A549 (cell line): ENCODE data around the gene PHF1. TPM values are rescaled to one million over a fixed set of nuclear protein-coding genes. Genes with fewer than 3 reads are reported as not detected.
A peak's percentile ranks its signal among the peaks of the same experiment; 100 is the strongest.

Experiments
- ATAC-seq, 2 experiments: fragments of 200-7000 bp in 1 of 2; fragments of >200 bp in 1 of 2; cut with Nextera tagmentation in 1 of 2; cut with Tn5 transposase in 1 of 2; 3 replicates each; pipeline versions ENCODE4 v1.8.0 to v1.9.1; 2018 to 2020; ENCODE audit warnings: mild to moderate bottlenecking in 1 of 2, moderate library complexity in 1 of 2
- CTCF ChIA-PET: fragments of 300-600 bp; sonication (Branson Sonifier 250); formaldehyde crosslinking; extraction: SDS; loops from one replicate; lab custom pipeline; 2021; ENCODE audit warnings: antibody characterized with exemption, inconsistent platforms; lab: Yijun Ruan, JAX
- POLR2A ChIA-PET: fragments of 350-600 bp; formaldehyde crosslinking; extraction: SDS; loops from one replicate; lab custom pipeline; 2021; ENCODE audit warnings: antibody characterized with exemption, inconsistent platforms; lab: Yijun Ruan, JAX
- DNase-seq, 2 experiments: peaks; one replicate each; pipeline versions ENCODE4 v3.0.0 to v3.0.0-alpha.2; 2011 to 2016; ENCODE audit warnings: low read depth in 1 of 2, low spot score in 1 of 2
- FAIRE-seq: peaks from 2 replicates; lab custom pipeline; 2011; peaks lifted over from hg19 to GRCh38; lab: Jason Lieb, UNC
- H3K27ac ChIP-seq, 2 experiments: fragments of >200 bp; sonication (Bioruptor Twin); formaldehyde crosslinking; 3 replicates each; pipeline ENCODE4 v1.5.1; 2016 to 2017
- H3K4me1 ChIP-seq: fragments of >200 bp; sonication (Bioruptor Twin); formaldehyde crosslinking; 3 replicates; pipeline ENCODE4 v1.6.1; 2016
- H3K4me2 ChIP-seq: fragments of >200 bp; sonication (Bioruptor Twin); formaldehyde crosslinking; 3 replicates; pipeline ENCODE4 v1.6.1; 2016
- H3K4me3 ChIP-seq: fragments of >200 bp; sonication (Bioruptor Twin); formaldehyde crosslinking; 3 replicates; pipeline ENCODE4 v1.5.1; 2016
- H3K9me3 ChIP-seq: fragments of >200 bp; sonication (Bioruptor Twin); formaldehyde crosslinking; 3 replicates; pipeline ENCODE4 v1.6.1; 2016
- CBX8 ChIP-seq: fragments of 200-600 bp; sonication (generic); IDR thresholded peaks from 2 replicates; pipeline ENCODE4 v1.6.1; 2016
- CEBPB ChIP-seq, 2 experiments: fragments of >200 bp in 1 of 2; sonication (Bioruptor Twin) in 1 of 2; formaldehyde crosslinking in 1 of 2; IDR thresholded peaks; 2 replicates each; pipeline ENCODE4 v1.6.1; 2012 to 2016
- CHD2 ChIP-seq: fragments of 150-350 bp; IDR thresholded peaks from 2 replicates; pipeline ENCODE4 v1.6.1; 2014; ENCODE audit warnings: low read length; ENCODE audit not compliant: partially characterized antibody
- CHD4 ChIP-seq: fragments of 200-600 bp; sonication (generic); IDR thresholded peaks from 2 replicates; pipeline ENCODE4 v1.6.1; 2016; ENCODE audit warnings: antibody characterized with exemption, mild to moderate bottlenecking, borderline replicate concordance
- EHF ChIP-seq: fragments of 250-450 bp; sonication (Bioruptor Pico); IDR thresholded peaks from 2 replicates; pipeline ENCODE4 v1.5.0; 2020; ENCODE audit warnings: mild to moderate bottlenecking
- ESRRA ChIP-seq: fragments of 150-350 bp; IDR thresholded peaks from 2 replicates; pipeline ENCODE4 v1.6.1; 2014; ENCODE audit warnings: mild to moderate bottlenecking, low read length, borderline replicate concordance
- FOSB ChIP-seq: fragments of 250-450 bp; sonication (Bioruptor Pico); IDR thresholded peaks from 2 replicates; pipeline ENCODE4 v1.5.0; 2020; ENCODE audit warnings: mild to moderate bottlenecking, moderate library complexity
- FOSL2 ChIP-seq, 2 experiments: fragments of 450-650 bp in 1 of 2; fragments of >200 bp in 1 of 2; sonication (Bioruptor Twin) in 1 of 2; formaldehyde crosslinking; IDR thresholded peaks; 2 replicates each; pipeline versions ENCODE4 v1.5.0 to v1.6.1; 2016 to 2020; ENCODE audit warnings: mild to moderate bottlenecking in 1 of 2, moderate library complexity in 1 of 2
- GATA3 ChIP-seq: IDR thresholded peaks from 2 replicates; pipeline ENCODE4 v1.6.1; 2012; ENCODE audit warnings: borderline replicate concordance
- HDAC2 ChIP-seq: fragments of 200-600 bp; sonication (generic); IDR thresholded peaks from 2 replicates; pipeline ENCODE4 v1.6.1; 2016
- HES2 ChIP-seq: fragments of >200 bp; sonication (Bioruptor Twin); formaldehyde crosslinking; IDR thresholded peaks from 2 replicates; pipeline ENCODE4 v1.6.1; 2016
- HOXA7 ChIP-seq: fragments of 250-450 bp; sonication (Bioruptor Pico); IDR thresholded peaks from 2 replicates; pipeline ENCODE4 v1.5.0; 2020; ENCODE audit warnings: mild to moderate bottlenecking, moderate library complexity
- KDM5A ChIP-seq: fragments of 200-600 bp; sonication (generic); IDR thresholded peaks from 2 replicates; pipeline ENCODE4 v1.6.1; 2016; ENCODE audit warnings: antibody characterized with exemption, mild to moderate bottlenecking
- MAFK ChIP-seq: fragments of 450-650 bp; IDR thresholded peaks from 2 replicates; pipeline ENCODE4 v1.6.1; 2014; ENCODE audit not compliant: partially characterized antibody
- MAX ChIP-seq: IDR thresholded peaks from 2 replicates; pipeline ENCODE4 v1.6.1; 2012
- MAZ ChIP-seq: fragments of 150-350 bp; IDR thresholded peaks from 2 replicates; pipeline ENCODE4 v1.6.1; 2014; ENCODE audit warnings: antibody characterized with exemption, low read depth, low read length, borderline replicate concordance
- NPAS2 ChIP-seq: fragments of 250-450 bp; sonication (Bioruptor Pico); IDR thresholded peaks from 2 replicates; pipeline ENCODE4 v1.8.0; 2022; ENCODE audit warnings: mild to moderate bottlenecking, moderate library complexity, borderline replicate concordance
- POLR2A ChIP-seq: IDR thresholded peaks from 2 replicates; pipeline ENCODE4 v1.6.1; 2012; ENCODE audit warnings: mild to moderate bottlenecking, low read length
- RAD21 ChIP-seq, 2 experiments: fragments of >200 bp in 1 of 2; sonication (Bioruptor Twin) in 1 of 2; formaldehyde crosslinking in 1 of 2; IDR thresholded peaks in 1 of 2; conservative IDR thresholded peaks in 1 of 2; 2 replicates in 1 of 2; 3 replicates in 1 of 2; pipeline ENCODE4 v1.6.1; 2012 to 2018; ENCODE audit warnings: inconsistent platforms in 1 of 2
- RCOR1 ChIP-seq: fragments of 150-350 bp; IDR thresholded peaks from 2 replicates; pipeline ENCODE4 v1.6.1; 2014; ENCODE audit warnings: antibody characterized with exemption, low read length, low read depth
- RNF2 ChIP-seq: fragments of 200-600 bp; sonication (generic); IDR thresholded peaks from 2 replicates; pipeline ENCODE4 v1.6.1; 2016; ENCODE audit warnings: low read depth, mild to moderate bottlenecking, antibody characterized with exemption, moderate library complexity, borderline replicate concordance
- TFCP2L1 ChIP-seq: fragments of 250-450 bp; sonication (Bioruptor Pico); IDR thresholded peaks from 2 replicates; pipeline ENCODE4 v1.5.0; 2021; ENCODE audit warnings: mild to moderate bottlenecking
- ZNF302 ChIP-seq: fragments of 250-450 bp; sonication (Bioruptor Pico); IDR thresholded peaks from 2 replicates; pipeline ENCODE4 v1.9.0; 2021; ENCODE audit warnings: inconsistent platforms, mild to moderate bottlenecking, moderate library complexity
- ZSCAN20 ChIP-seq: fragments of 250-450 bp; sonication (Bioruptor Pico); IDR thresholded peaks from 2 replicates; pipeline ENCODE4 v1.8.0; 2022; ENCODE audit warnings: mild to moderate bottlenecking, moderate library complexity
- WGBS: methylation state at CpG from one replicate; pipeline ENCODE4 v1.1.6; 2017; ENCODE audit errors: missing lambda C conversion rate; 5-methylcytosine and 5-hydroxymethylcytosine counted together
- polyA plus RNA-seq, 4 experiments: library from polyadenylated mRNA; depleted of rRNA in 3 of 4; stranded (reverse); fragments of >200 nt; fragmentation: RNase III in 1 of 4; extraction: RNeasy Plus Mini Kit Qiagen cat#74134 plus additional on column Dnase treatment in 1 of 4; gene quantifications; 2 replicates in 3 of 4; 3 replicates in 1 of 4; pipeline ENCODE4 v1.2.3, GENCODE V29; 2011 to 2017
- TF ChIP-seq, protein P1 (sequence below): fragments of 200-600 bp; sonication (generic); IDR thresholded peaks from 2 replicates; pipeline ENCODE4 v1.6.1; 2016; ENCODE audit warnings: antibody characterized with exemption, mild to moderate bottlenecking, moderate library complexity
- TF ChIP-seq, protein P2 (sequence below): fragments of 250-450 bp; sonication (Bioruptor Pico); IDR thresholded peaks from 2 replicates; pipeline ENCODE4 v1.5.0; 2021; ENCODE audit warnings: mild to moderate bottlenecking, moderate library complexity, borderline replicate concordance
- TF ChIP-seq, protein P3 (sequence below): IDR thresholded peaks from 2 replicates; pipeline ENCODE4 v1.6.1; 2012; ENCODE audit warnings: low read depth, borderline replicate concordance

Gene PHF1
- polyA plus RNA-seq, 2 of the 4 experiments (the other 2 are of a cell fraction): 14.0 to 21.4 TPM

- TF ChIP-seq NPAS2 (CRISPR knock-in tag): no peak
- TF ChIP-seq, protein P1, sequence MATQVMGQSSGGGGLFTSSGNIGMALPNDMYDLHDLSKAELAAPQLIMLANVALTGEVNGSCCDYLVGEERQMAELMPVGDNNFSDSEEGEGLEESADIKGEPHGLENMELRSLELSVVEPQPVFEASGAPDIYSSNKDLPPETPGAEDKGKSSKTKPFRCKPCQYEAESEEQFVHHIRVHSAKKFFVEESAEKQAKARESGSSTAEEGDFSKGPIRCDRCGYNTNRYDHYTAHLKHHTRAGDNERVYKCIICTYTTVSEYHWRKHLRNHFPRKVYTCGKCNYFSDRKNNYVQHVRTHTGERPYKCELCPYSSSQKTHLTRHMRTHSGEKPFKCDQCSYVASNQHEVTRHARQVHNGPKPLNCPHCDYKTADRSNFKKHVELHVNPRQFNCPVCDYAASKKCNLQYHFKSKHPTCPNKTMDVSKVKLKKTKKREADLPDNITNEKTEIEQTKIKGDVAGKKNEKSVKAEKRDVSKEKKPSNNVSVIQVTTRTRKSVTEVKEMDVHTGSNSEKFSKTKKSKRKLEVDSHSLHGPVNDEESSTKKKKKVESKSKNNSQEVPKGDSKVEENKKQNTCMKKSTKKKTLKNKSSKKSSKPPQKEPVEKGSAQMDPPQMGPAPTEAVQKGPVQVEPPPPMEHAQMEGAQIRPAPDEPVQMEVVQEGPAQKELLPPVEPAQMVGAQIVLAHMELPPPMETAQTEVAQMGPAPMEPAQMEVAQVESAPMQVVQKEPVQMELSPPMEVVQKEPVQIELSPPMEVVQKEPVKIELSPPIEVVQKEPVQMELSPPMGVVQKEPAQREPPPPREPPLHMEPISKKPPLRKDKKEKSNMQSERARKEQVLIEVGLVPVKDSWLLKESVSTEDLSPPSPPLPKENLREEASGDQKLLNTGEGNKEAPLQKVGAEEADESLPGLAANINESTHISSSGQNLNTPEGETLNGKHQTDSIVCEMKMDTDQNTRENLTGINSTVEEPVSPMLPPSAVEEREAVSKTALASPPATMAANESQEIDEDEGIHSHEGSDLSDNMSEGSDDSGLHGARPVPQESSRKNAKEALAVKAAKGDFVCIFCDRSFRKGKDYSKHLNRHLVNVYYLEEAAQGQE: no peak
- no peak for TF ChIP-seq MAX
- no peak for TF ChIP-seq CHD4
- no peak for TF ChIP-seq RNF2
- TF ChIP-seq POLR2A: no peak
- no peak for TF ChIP-seq FOSB (CRISPR knock-in tag)
- TF ChIP-seq HDAC2: no peak
- TF ChIP-seq, all 56 proteins: peak for 0
These were observed 36.6 kb upstream of the PHF1 start (continued) for GRCh38 chr6:33373960-33374910.

GRCh38 chr6:33375143-33375671, 35.6 kb upstream of the PHF1 start:
- 30% methylated on average over 9 of the region's 9 CpGs for WGBS
- no peak for FAIRE-seq
- H3K9me3 ChIP-seq: no peaks in the 10 kb centered on the region
- TF ChIP-seq ZNF302 (CRISPR knock-in tag) (no peak), CEBPB (IDR thresholded peaks at IDR 0.05) (peak in 1 of 2 experiments; percentile 66; a peak in 2 of 4 replicates)
- TF ChIP-seq, all 56 proteins: peak for 1
- Histone ChIP-seq H3K4me3 (no peak overlapping the region), H3K4me1 (peaks cover 18% of the 10 kb centered on the region; the same call in 2 of the 3 replicates), H3K27ac (peak overlapping the region; percentile 12 to 69; a peak in 3 of 6 replicates), H3K4me2 (peak overlapping the region; percentile 66)
- peak; percentile 62 to 77; a peak in 5 of 6 replicates for ATAC-seq
- ChIA-PET CTCF (interaction anchor here (0.6 to 2.1 kb wide), 7 partner anchors 9 to 1157 kb away, joined by 3 to 12 read pairs (median 3); no protein-coding TSS in a partner anchor), POLR2A (no interaction called here)
- DNase-seq: peak in 1 of 2 experiments; percentile 25

DNA sequence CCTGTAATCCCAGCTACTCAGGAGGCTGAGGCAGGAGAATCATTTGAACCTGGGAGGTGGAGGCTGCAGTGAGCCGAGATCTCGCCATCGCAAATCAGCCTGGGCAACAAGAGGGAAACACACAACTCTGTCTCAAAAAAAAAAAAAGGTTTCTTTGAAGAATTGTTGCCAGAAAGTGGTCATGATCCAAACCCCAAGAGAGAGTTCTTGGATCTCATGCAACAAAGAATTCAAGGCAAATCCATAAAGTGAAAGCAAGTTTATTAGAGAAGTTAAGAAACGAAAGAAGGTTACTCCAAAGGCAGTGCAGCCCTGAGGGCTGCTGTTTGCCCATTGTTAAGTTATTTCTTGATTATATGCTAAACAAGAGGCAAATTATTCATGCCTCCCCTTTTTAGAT, 33.6 kb upstream of the PHF1 start:
- peaks cover 18% of the 10 kb centered on the region; the same call in 2 of the 3 replicates for H3K4me1 ChIP-seq
- POLR2A ChIA-PET: no interaction called here
- no peaks in the 10 kb centered on the region for H3K9me3 ChIP-seq
- no peak for TF ChIP-seq CBX8
- TF ChIP-seq FOSL2 (IDR thresholded peaks at IDR 0.05): no peak
- no peak for TF ChIP-seq FOSL2 (CRISPR knock-in tag; IDR thresholded peaks at IDR 0.05)
- TF ChIP-seq EHF (CRISPR knock-in tag): no peak
- TF ChIP-seq HOXA7 (CRISPR knock-in tag): no peak
- TF ChIP-seq, protein P2, sequence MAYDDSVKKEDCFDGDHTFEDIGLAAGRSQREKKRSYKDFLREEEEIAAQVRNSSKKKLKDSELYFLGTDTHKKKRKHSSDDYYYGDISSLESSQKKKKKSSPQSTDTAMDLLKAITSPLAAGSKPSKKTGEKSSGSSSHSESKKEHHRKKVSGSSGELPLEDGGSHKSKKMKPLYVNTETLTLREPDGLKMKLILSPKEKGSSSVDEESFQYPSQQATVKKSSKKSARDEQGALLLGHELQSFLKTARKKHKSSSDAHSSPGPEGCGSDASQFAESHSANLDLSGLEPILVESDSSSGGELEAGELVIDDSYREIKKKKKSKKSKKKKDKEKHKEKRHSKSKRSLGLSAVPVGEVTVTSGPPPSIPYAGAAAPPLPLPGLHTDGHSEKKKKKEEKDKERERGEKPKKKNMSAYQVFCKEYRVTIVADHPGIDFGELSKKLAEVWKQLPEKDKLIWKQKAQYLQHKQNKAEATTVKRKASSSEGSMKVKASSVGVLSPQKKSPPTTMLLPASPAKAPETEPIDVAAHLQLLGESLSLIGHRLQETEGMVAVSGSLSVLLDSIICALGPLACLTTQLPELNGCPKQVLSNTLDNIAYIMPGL (CRISPR knock-in tag): no peak
- TF ChIP-seq RCOR1: no peak
- no peak for TF ChIP-seq KDM5A
- no peak for TF ChIP-seq MAZ
- TF ChIP-seq RAD21 (conservative IDR thresholded peaks at IDR 0.05 in 1 of 2, IDR thresholded peaks at IDR 0.05 in 1 of 2): no peak
- no peak for TF ChIP-seq MAX
- no peak for TF ChIP-seq ZNF302 (CRISPR knock-in tag)
- no peak for TF ChIP-seq HES2
- TF ChIP-seq TFCP2L1 (CRISPR knock-in tag): no peak
- TF ChIP-seq, protein P3, sequence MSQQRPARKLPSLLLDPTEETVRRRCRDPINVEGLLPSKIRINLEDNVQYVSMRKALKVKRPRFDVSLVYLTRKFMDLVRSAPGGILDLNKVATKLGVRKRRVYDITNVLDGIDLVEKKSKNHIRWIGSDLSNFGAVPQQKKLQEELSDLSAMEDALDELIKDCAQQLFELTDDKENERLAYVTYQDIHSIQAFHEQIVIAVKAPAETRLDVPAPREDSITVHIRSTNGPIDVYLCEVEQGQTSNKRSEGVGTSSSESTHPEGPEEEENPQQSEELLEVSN: no peak
- no peak for TF ChIP-seq CHD2
- no peak for TF ChIP-seq ZSCAN20 (CRISPR knock-in tag)
- TF ChIP-seq MAFK: no peak
- TF ChIP-seq GATA3: no peak
- TF ChIP-seq ESRRA: no peak
- no peak overlapping the region for H3K4me3 ChIP-seq
- CTCF ChIA-PET: interaction anchor here (1.3 to 1.6 kb wide), 2 partner anchors 14 to 49 kb away, joined by 3 read pairs; no protein-coding TSS in a partner anchor
- 95% methylated on average over 4 of the region's 4 CpGs for WGBS
- ATAC-seq (no peak), DNase-seq (no peak), FAIRE-seq (no peak)
- H3K27ac ChIP-seq: no peak overlapping the region
- H3K4me2 ChIP-seq: no peak overlapping the region
